A673 (cell line): ENCODE data around the gene CPOX. TPM values are rescaled to one million over a fixed set of nuclear protein-coding genes. Genes with fewer than 3 reads are reported as not detected.

Experiments used
- BruUV-seq: library from RNA; stranded (reverse); fragments of 400-500 nt; replicated peaks from 2 replicates; lab custom pipeline; 2021; lab: Mats Ljungman, UMichigan
- CTCF ChIA-PET: fragments of 300-600 bp; sonication (Branson Sonifier 250); formaldehyde crosslinking; loops from one replicate; lab custom pipeline; 2022; ENCODE audit warnings: antibody characterized with exemption; lab: Charles Lee
- POLR2A ChIA-PET: fragments of 300-600 bp; sonication (Branson Sonifier 250); formaldehyde crosslinking; loops from one replicate; lab custom pipeline; 2022; ENCODE audit warnings: antibody characterized with exemption; ENCODE audit not compliant: low non-redundant PET; lab: Charles Lee
- DNase-seq: peaks from one replicate; pipeline ENCODE4 v3.0.0-alpha.2; 2015; ENCODE audit warnings: low spot score
- H3K27ac ChIP-seq: fragments of 200-600 bp; sonication (generic); 2 replicates; pipeline ENCODE4 v1.5.1; 2016; ENCODE audit warnings: mixed run types, low read depth, mild to moderate bottlenecking, mixed read lengths, antibody characterized with exemption, low read length; ENCODE audit not compliant: poor library complexity, severe bottlenecking
- H3K27me3 ChIP-seq: fragments of 200-600 bp; sonication (generic); replicated peaks from 2 replicates; pipeline ENCODE4 v1.6.1; 2017; ENCODE audit warnings: mixed run types, low read depth, mild to moderate bottlenecking, mixed read lengths, antibody characterized with exemption, low read length; ENCODE audit not compliant: insufficient read depth, poor library complexity
- H3K36me3 ChIP-seq: fragments of 200-600 bp; sonication (generic); 2 replicates; pipeline ENCODE4 v1.6.1; 2016; ENCODE audit warnings: mixed run types, mild to moderate bottlenecking, mixed read lengths, antibody characterized with exemption, low read length; ENCODE audit not compliant: insufficient read depth, poor library complexity, severe bottlenecking
- H3K4me1 ChIP-seq: fragments of 200-600 bp; sonication (generic); 2 replicates; pipeline ENCODE4 v1.6.1; 2017; ENCODE audit warnings: mixed run types, mild to moderate bottlenecking, mixed read lengths, antibody characterized with exemption, low read length; ENCODE audit not compliant: insufficient read depth, poor library complexity, severe bottlenecking
- H3K4me3 ChIP-seq: fragments of 200-600 bp; sonication (generic); 2 replicates; pipeline ENCODE4 v1.5.1; 2016; ENCODE audit warnings: low read depth, mixed run types, mild to moderate bottlenecking, mixed read lengths, low read length; ENCODE audit not compliant: poor library complexity, severe bottlenecking
- H3K9me3 ChIP-seq: fragments of 200-600 bp; sonication (generic); 2 replicates; pipeline ENCODE4 v1.6.1; 2016; ENCODE audit warnings: mixed run types, low read depth, mild to moderate bottlenecking, mixed read lengths, antibody characterized with exemption, low read length; ENCODE audit not compliant: poor library complexity, severe bottlenecking
- EZH2 ChIP-seq: fragments of 200-600 bp; sonication (generic); IDR thresholded peaks from 2 replicates; pipeline ENCODE4 v1.6.1; 2017; ENCODE audit warnings: borderline replicate concordance, low read depth, mild to moderate bottlenecking, mixed read lengths, antibody characterized with exemption, low read length; ENCODE audit not compliant: poor library complexity, severe bottlenecking
- intact Hi-C: fragments of 100-400 bp; cut with micrococcal nuclease; formaldehyde crosslinking; loops from one replicate; pipeline ENCODE4 v1.10.0; 2022; ENCODE audit not compliant: unreplicated experiment
- total RNA-seq: library from RNA; stranded (reverse); gene quantifications from 2 replicates; pipeline ENCODE4 v1.2.3, GENCODE V29; 2021
- TF ChIP-seq, protein P1 (sequence below): fragments of 300-800, 200-600 bp; sonication (generic); conservative IDR thresholded peaks from 2 replicates; pipeline ENCODE4 v1.5.1; 2017; ENCODE audit warnings: low read depth, mild to moderate bottlenecking, antibody characterized with exemption, low read length, moderate library complexity, mixed read lengths

Gene CPOX
- total RNA-seq, 1 experiment from 2014 or later = 27.7 TPM

DNA sequence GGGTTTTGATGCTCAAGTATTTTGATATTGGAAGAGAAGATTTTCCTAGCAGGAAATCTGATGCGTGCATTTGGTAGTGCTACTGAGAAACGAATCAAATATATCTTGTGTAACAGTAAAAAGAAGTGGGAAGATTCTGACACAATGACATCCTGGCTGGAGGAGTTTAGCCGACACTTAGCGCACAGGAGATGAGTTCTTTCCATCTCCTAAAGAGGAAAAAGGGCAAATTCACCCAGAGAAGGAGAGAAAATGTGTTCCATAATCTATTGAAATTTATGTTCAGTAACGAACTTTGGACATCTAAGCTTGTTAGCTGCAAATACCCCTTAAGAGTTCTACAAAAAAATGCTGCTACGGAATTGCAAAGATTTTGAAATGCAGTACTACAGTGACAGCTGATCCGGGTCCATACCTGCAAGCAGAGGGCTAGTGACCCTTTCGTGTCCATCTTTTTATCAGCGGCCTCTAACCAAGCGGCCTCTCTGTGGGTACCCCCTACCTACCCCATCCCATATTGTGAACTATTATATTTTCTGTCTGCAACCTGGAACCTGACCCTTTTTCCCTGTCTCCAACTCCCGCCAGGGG lies 971 bp downstream of the CPOX start:
- H3K4me3 ChIP-seq = peak overlapping the region; percentile 80
- peaks cover 11% of the 10 kb centered on the region for H3K36me3 ChIP-seq
- intact Hi-C loops = no loop called here
- DNase-seq = no peak
- TF ChIP-seq EZH2 = no peak
- TF ChIP-seq, protein P1, sequence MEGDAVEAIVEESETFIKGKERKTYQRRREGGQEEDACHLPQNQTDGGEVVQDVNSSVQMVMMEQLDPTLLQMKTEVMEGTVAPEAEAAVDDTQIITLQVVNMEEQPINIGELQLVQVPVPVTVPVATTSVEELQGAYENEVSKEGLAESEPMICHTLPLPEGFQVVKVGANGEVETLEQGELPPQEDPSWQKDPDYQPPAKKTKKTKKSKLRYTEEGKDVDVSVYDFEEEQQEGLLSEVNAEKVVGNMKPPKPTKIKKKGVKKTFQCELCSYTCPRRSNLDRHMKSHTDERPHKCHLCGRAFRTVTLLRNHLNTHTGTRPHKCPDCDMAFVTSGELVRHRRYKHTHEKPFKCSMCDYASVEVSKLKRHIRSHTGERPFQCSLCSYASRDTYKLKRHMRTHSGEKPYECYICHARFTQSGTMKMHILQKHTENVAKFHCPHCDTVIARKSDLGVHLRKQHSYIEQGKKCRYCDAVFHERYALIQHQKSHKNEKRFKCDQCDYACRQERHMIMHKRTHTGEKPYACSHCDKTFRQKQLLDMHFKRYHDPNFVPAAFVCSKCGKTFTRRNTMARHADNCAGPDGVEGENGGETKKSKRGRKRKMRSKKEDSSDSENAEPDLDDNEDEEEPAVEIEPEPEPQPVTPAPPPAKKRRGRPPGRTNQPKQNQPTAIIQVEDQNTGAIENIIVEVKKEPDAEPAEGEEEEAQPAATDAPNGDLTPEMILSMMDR = no peak
- no peaks in the 10 kb centered on the region for H3K27me3 ChIP-seq
- BruUV-seq = no TSS peak
- POLR2A ChIA-PET = interaction anchor here (0.8 kb wide), 1 partner anchor 115 kb away, joined by 4 read pairs; no protein-coding TSS in a partner anchor
- H3K4me1 ChIP-seq = peaks cover 5% of the 10 kb centered on the region
- no peaks in the 10 kb centered on the region for H3K9me3 ChIP-seq
- CTCF ChIA-PET = no interaction called here
- no peak overlapping the region for H3K27ac ChIP-seq

- no peak for TF ChIP-seq EZH2
- TF ChIP-seq, protein P1 = no peak
- H3K4me3 ChIP-seq = no peak overlapping the region
- POLR2A ChIA-PET = no interaction called here
- BruUV-seq = no TSS peak
- H3K36me3 ChIP-seq = peaks cover 11% of the 10 kb centered on the region
- H3K27ac ChIP-seq = no peak overlapping the region
- H3K27me3 ChIP-seq = no peaks in the 10 kb centered on the region
- DNase-seq = no peak
- no peaks in the 10 kb centered on the region for H3K9me3 ChIP-seq
- H3K4me1 ChIP-seq = peaks cover 8% of the 10 kb centered on the region
- intact Hi-C loops = no loop called here
- CTCF ChIA-PET = no interaction called here
These were observed 3.9 kb downstream of the CPOX start for GRCh38 chr3:98589331-98590036.

- Histone ChIP-seq H3K4me3 (no peak overlapping the region), H3K9me3 (no peaks in the 10 kb centered on the region), H3K4me1 (peaks cover 8% of the 10 kb centered on the region), H3K36me3 (peaks cover 11% of the 10 kb centered on the region), H3K27ac (no peak overlapping the region), H3K27me3 (no peaks in the 10 kb centered on the region)
- no TSS peak for BruUV-seq
- no peak for DNase-seq
- ChIA-PET POLR2A (no interaction called here), CTCF (no interaction called here)
- intact Hi-C loops = no loop called here
- TF ChIP-seq EZH2 = no peak
- TF ChIP-seq, protein P1 = peak; percentile 31
These were observed 5.3 kb downstream of the CPOX start for GRCh38 chr3:98588065-98588464.
